ENCODE results near the gene SLC43A3. TPM values are rescaled to one million over a fixed set of nuclear protein-coding genes. Genes with fewer than 3 reads are reported as not detected.

Gene SLC43A3
- total RNA-seq, 2 experiments from 2014 or later = 268 to 333 TPM

DNA sequence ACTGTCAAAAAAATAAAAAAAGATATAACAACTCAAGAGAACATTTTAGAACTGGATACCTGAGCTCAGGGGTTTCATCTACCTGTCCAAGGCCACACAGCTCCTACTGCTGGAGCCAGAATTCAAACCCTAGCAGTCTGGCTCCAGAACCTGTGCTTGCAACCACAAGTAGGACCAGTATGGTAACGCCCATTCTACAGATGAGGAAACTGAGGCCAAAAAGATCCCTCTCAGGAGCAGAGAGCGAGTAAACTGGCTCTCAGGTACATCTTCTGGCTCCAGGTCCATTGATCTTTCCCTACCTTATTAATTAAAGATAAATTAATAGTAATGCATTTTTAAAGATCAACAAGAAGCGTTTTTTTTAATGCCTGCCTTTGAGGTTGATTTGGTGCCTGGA, 69.6 kb downstream of the SLC43A3 start:
- Mint-ChIP-seq H3K4me1 (no peaks in the 10 kb centered on the region), H3K9me3 (ENCODE audit: low read depth) (peaks cover 1% of the 10 kb centered on the region), H3K27ac (no peak overlapping the region), H3K36me3 (ENCODE audit: low read depth) (no peaks in the 10 kb centered on the region), H3K27me3 (peaks cover 8% of the 10 kb centered on the region), H3K4me3 (no peak overlapping the region)
- ChIA-PET CTCF (interaction anchor here (0.7 to 1.4 kb wide), 4 partner anchors 12 to 136 kb away, joined by 3 to 5 read pairs (median 3); partner anchors contain the start of gene SSRP1), POLR2A (no interaction called here)
- DNase-seq = no peak
- ATAC-seq = no peak
- intact Hi-C loops (cut with DNase I, micrococcal nuclease) = no loop called here

Other genes with a start within 250 kb of the SLC43A3 start
- not detected for gene LRRC55, start 245.2 kb downstream of the SLC43A3 start, total RNA-seq
- gene APLNR, start 189.9 kb downstream of the SLC43A3 start, total RNA-seq = not detected
- gene TNKS1BP1, start 102.2 kb downstream of the SLC43A3 start, total RNA-seq = 10 to 100 TPM; 19.1 to 21.6 TPM
- 100 to 1,000 TPM; 279 to 296 TPM for gene SSRP1, start 91.2 kb downstream of the SLC43A3 start, total RNA-seq
- not detected for gene P2RX3, start 88.8 kb downstream of the SLC43A3 start, total RNA-seq
- not detected for gene PRG3, start 46.0 kb downstream of the SLC43A3 start, total RNA-seq
- gene PRG2, start 36.5 kb downstream of the SLC43A3 start, total RNA-seq = 1 to 10 TPM in 1 of 2 experiments, under 1 TPM in 1; 0.98 to 1.6 TPM
- gene RTN4RL2, start 33.4 kb upstream of the SLC43A3 start, total RNA-seq = under 1 TPM; 0.33 to 0.39 TPM
- 10 to 100 TPM; 27.6 to 28.7 TPM for gene SLC43A1, start 88.6 kb upstream of the SLC43A3 start, total RNA-seq
- 100 to 1,000 TPM; 124 to 158 TPM for gene TIMM10, start 103.6 kb upstream of the SLC43A3 start, total RNA-seq
- not detected for gene SMTNL1, start 110.5 kb upstream of the SLC43A3 start, total RNA-seq
- gene UBE2L6, start 140.6 kb upstream of the SLC43A3 start, total RNA-seq = 100 to 1,000 TPM; 179 to 252 TPM
- gene SERPING1, start 170.6 kb upstream of the SLC43A3 start, total RNA-seq = under 1 TPM; 0.51 to 0.87 TPM
- under 1 TPM; 0.43 to 0.47 TPM for gene YPEL4, start 222.8 kb upstream of the SLC43A3 start, total RNA-seq
- gene CLP1, start 230.6 kb upstream of the SLC43A3 start, total RNA-seq = 10 to 100 TPM; 11.9 to 15.9 TPM
- gene ZDHHC5, start 241.0 kb upstream of the SLC43A3 start, total RNA-seq = 10 to 100 TPM; 46.2 to 60.0 TPM